SU-DHL-6 (cell line): ENCODE measurements around the gene ROGDI.
A peak's percentile ranks its signal among the peaks of the same experiment; 100 is the strongest.

Experiments used
- H2AFZ ChIP-seq: fragments of 200-600 bp; sonication (generic); 2 replicates; pipeline ENCODE4 v1.6.1; 2014; ENCODE audit warnings: low read depth, mild to moderate bottlenecking, moderate library complexity, mixed read lengths, antibody characterized with exemption, low read length; ENCODE audit not compliant: severe bottlenecking
- H3F3A ChIP-seq: fragments of 200-600 bp; shearing (Covaris generic); 2 replicates; pipeline ENCODE4 v1.6.0; 2016; ENCODE audit warnings: antibody characterized with exemption, mild to moderate bottlenecking; ENCODE audit not compliant: insufficient read depth
- H3K27ac ChIP-seq: fragments of 200-600 bp; sonication (generic); 2 replicates; pipeline ENCODE4 v1.5.1; 2016; ENCODE audit warnings: low read depth, mild to moderate bottlenecking, low read length, moderate library complexity, mixed read lengths
- H3K27me3 ChIP-seq: fragments of 200-600 bp; sonication (generic), shearing (Covaris generic); 2 replicates; pipeline ENCODE4 v1.6.0; 2014; ENCODE audit warnings: mild to moderate bottlenecking, low read length
- H3K36me3 ChIP-seq: fragments of 200-600 bp; sonication (generic); 2 replicates; pipeline ENCODE4 v1.6.1; 2014; ENCODE audit warnings: mild to moderate bottlenecking, low read length, mixed read lengths
- H3K4me2 ChIP-seq: fragments of 300-600, 200-600 bp; shearing (Covaris generic), sonication (generic); 2 replicates; pipeline ENCODE4 v1.6.0; 2014; ENCODE audit warnings: low read length, low read depth, mild to moderate bottlenecking; ENCODE audit not compliant: poor library complexity, severe bottlenecking
- H3K4me3 ChIP-seq: fragments of 200-600 bp; sonication (generic); 2 replicates; pipeline ENCODE4 v1.5.1; 2014; ENCODE audit warnings: antibody characterized with exemption, low read length, mild to moderate bottlenecking, mixed read lengths; ENCODE audit not compliant: insufficient read depth, poor library complexity, severe bottlenecking
- H3K79me2 ChIP-seq: fragments of 200-600 bp; sonication (generic); 2 replicates; pipeline ENCODE4 v1.6.1; 2014; ENCODE audit warnings: mild to moderate bottlenecking, low read length, moderate library complexity; ENCODE audit not compliant: insufficient read depth
- H3K9ac ChIP-seq: fragments of 200-600 bp; sonication (generic); 2 replicates; pipeline ENCODE4 v1.7.0; 2014; ENCODE audit warnings: mild to moderate bottlenecking, low read length
- H3K9me2 ChIP-seq: fragments of 200-600 bp; sonication (generic); replicated peaks from 2 replicates; pipeline ENCODE4 v1.6.1; 2014; ENCODE audit warnings: low read length; ENCODE audit not compliant: insufficient read depth
- H3K9me3 ChIP-seq: fragments of 200-600 bp; sonication (generic); 2 replicates; pipeline ENCODE4 v1.6.1; 2014; ENCODE audit warnings: low read length, mixed read lengths; ENCODE audit not compliant: insufficient read depth
- H4K20me1 ChIP-seq: fragments of 200-600 bp; sonication (generic); 2 replicates; pipeline ENCODE4 v1.6.1; 2014; ENCODE audit warnings: low read depth, mild to moderate bottlenecking, antibody characterized with exemption, low read length, moderate library complexity, mixed read lengths
- EZH2phosphoT487 ChIP-seq: fragments of 200-600 bp; sonication (generic), shearing (Covaris generic); conservative IDR thresholded peaks from 2 replicates; pipeline ENCODE4 v1.6.1; 2018; ENCODE audit warnings: mild to moderate bottlenecking, antibody characterized with exemption, low read length, moderate library complexity, mixed read lengths
- TF ChIP-seq, protein P1 (sequence below): fragments of 200-600 bp; sonication (generic); IDR thresholded peaks from one replicate; pipeline ENCODE4 v1.5.1; 2017; ENCODE audit warnings: antibody characterized with exemption, mild to moderate bottlenecking, low read length, moderate library complexity; ENCODE audit not compliant: insufficient read depth, poor library complexity, severe bottlenecking

Gene ROGDI

DNA sequence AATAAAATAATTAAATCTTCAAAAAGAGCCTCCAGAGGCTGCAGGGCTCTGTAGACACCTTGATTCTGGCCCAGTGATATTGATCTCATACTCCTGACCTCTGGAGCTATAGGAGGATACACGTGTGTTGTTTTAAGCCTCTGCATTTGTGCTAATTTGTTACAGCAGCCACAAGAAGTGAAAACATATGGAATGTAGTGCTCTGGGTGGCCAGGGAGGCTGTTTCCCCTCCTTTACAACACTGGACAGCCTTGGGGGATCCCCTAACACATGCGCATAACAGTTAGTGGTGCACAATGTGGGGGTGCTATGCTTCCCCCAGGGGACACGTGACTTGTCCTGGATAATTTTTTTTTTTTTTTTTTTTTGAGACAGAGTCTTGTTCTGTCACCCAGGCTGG is 30.8 kb downstream of the ROGDI start:
- Histone ChIP-seq H3K36me3 (no peaks in the 10 kb centered on the region), H3K27ac (no peak overlapping the region), H3F3A (peaks cover 24% of the 10 kb centered on the region), H4K20me1 (no peaks in the 10 kb centered on the region), H3K4me2 (no peak overlapping the region), H3K79me2 (no peaks in the 10 kb centered on the region), H2AFZ (no peak overlapping the region), H3K9me2 (no peaks in the 10 kb centered on the region), H3K4me3 (no peak overlapping the region), H3K9ac (no peak overlapping the region), H3K9me3 (no peaks in the 10 kb centered on the region), H3K27me3 (no peaks in the 10 kb centered on the region)
- no peak for TF ChIP-seq EZH2phosphoT487
- TF ChIP-seq, protein P1, sequence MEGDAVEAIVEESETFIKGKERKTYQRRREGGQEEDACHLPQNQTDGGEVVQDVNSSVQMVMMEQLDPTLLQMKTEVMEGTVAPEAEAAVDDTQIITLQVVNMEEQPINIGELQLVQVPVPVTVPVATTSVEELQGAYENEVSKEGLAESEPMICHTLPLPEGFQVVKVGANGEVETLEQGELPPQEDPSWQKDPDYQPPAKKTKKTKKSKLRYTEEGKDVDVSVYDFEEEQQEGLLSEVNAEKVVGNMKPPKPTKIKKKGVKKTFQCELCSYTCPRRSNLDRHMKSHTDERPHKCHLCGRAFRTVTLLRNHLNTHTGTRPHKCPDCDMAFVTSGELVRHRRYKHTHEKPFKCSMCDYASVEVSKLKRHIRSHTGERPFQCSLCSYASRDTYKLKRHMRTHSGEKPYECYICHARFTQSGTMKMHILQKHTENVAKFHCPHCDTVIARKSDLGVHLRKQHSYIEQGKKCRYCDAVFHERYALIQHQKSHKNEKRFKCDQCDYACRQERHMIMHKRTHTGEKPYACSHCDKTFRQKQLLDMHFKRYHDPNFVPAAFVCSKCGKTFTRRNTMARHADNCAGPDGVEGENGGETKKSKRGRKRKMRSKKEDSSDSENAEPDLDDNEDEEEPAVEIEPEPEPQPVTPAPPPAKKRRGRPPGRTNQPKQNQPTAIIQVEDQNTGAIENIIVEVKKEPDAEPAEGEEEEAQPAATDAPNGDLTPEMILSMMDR = no peak

GRCh38 chr16:4769306-4769638 is 33.2 kb downstream of the ROGDI start:
- Histone ChIP-seq H3F3A (peaks cover 24% of the 10 kb centered on the region), H3K9me3 (no peaks in the 10 kb centered on the region), H3K9me2 (no peaks in the 10 kb centered on the region), H3K36me3 (no peaks in the 10 kb centered on the region), H3K27me3 (no peaks in the 10 kb centered on the region), H3K27ac (no peak overlapping the region), H4K20me1 (no peaks in the 10 kb centered on the region), H3K9ac (no peak overlapping the region), H3K4me2 (peak overlapping the region; percentile 66), H3K79me2 (no peaks in the 10 kb centered on the region), H3K4me3 (no peak overlapping the region), H2AFZ (peak overlapping the region; percentile 80)
- no peak for TF ChIP-seq EZH2phosphoT487
- TF ChIP-seq, protein P1 = no peak

- Histone ChIP-seq H3K4me3 (peak overlapping the region; percentile 87), H3K36me3 (no peaks in the 10 kb centered on the region), H3F3A (peaks cover 24% of the 10 kb centered on the region), H3K27me3 (no peaks in the 10 kb centered on the region), H3K27ac (no peak overlapping the region), H2AFZ (peak overlapping the region; percentile 80), H3K79me2 (no peaks in the 10 kb centered on the region), H3K9me2 (no peaks in the 10 kb centered on the region), H3K9ac (peak overlapping the region; percentile 83), H4K20me1 (no peaks in the 10 kb centered on the region), H3K4me2 (peak overlapping the region; percentile 66), H3K9me3 (no peaks in the 10 kb centered on the region)
- TF ChIP-seq EZH2phosphoT487 = no peak
- TF ChIP-seq, protein P1 = no peak
Measured at GRCh38 chr16:4768549-4769305, 33.7 kb downstream of the ROGDI start.
